Measurements from ENCODE around the gene FLRT3.

FLRT3 gene

GRCh38 chr20:14282140-14282539 is 55.3 kb downstream of the FLRT3 start:
- TF ChIP-seq, protein P1, sequence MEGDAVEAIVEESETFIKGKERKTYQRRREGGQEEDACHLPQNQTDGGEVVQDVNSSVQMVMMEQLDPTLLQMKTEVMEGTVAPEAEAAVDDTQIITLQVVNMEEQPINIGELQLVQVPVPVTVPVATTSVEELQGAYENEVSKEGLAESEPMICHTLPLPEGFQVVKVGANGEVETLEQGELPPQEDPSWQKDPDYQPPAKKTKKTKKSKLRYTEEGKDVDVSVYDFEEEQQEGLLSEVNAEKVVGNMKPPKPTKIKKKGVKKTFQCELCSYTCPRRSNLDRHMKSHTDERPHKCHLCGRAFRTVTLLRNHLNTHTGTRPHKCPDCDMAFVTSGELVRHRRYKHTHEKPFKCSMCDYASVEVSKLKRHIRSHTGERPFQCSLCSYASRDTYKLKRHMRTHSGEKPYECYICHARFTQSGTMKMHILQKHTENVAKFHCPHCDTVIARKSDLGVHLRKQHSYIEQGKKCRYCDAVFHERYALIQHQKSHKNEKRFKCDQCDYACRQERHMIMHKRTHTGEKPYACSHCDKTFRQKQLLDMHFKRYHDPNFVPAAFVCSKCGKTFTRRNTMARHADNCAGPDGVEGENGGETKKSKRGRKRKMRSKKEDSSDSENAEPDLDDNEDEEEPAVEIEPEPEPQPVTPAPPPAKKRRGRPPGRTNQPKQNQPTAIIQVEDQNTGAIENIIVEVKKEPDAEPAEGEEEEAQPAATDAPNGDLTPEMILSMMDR (conservative IDR thresholded peaks at IDR 0.05), result no peak
- no peak overlapping the region for H3K27ac ChIP-seq
